HEK293 (cell line): ENCODE results near the gene RGS19.

Experiments
- ATF2 ChIP-seq: fragments of 450-650 bp; formaldehyde crosslinking; IDR thresholded peaks from 2 replicates; pipeline ENCODE4 v1.5.1; 2016; ENCODE audit warnings: missing biosample characterization, missing genetic modification characterization, low read depth
- CTCF ChIP-seq: fragments of 450-650 bp; formaldehyde crosslinking; IDR thresholded peaks from 2 replicates; pipeline ENCODE4 v1.5.1; 2016; ENCODE audit warnings: missing biosample characterization, missing genetic modification characterization
- REST ChIP-seq: fragments of 450-650 bp; formaldehyde crosslinking; IDR thresholded peaks from 2 replicates; pipeline ENCODE4 v1.5.1; 2016; ENCODE audit warnings: missing biosample characterization, missing genetic modification characterization
- ZBTB44 ChIP-seq: fragments of 450-650 bp; IDR thresholded peaks from 2 replicates; pipeline ENCODE4 v1.5.1; 2018; ENCODE audit warnings: missing biosample characterization, mild to moderate bottlenecking, missing genetic modification characterization
- ZNF121 ChIP-seq: fragments of 450-650 bp; formaldehyde crosslinking; IDR thresholded peaks from 2 replicates; pipeline ENCODE4 v1.5.1; 2016; ENCODE audit warnings: missing biosample characterization, missing genetic modification characterization
- ZNF132 ChIP-seq: fragments of 450-650 bp; formaldehyde crosslinking; IDR thresholded peaks from 2 replicates; pipeline ENCODE4 v1.5.1; 2017; ENCODE audit warnings: missing biosample characterization, missing genetic modification characterization, borderline replicate concordance

GRCh38 chr20:64053841-64054661 is 25.3 kb downstream of the RGS19 start:
- TF ChIP-seq ATF2 (tag by site-specific recombination), result no peak
- peak; percentile 60; the same call in 1 of the 2 replicates for TF ChIP-seq CTCF
- no peak for TF ChIP-seq REST (tag by site-specific recombination)
- no peak for TF ChIP-seq ZBTB44
- TF ChIP-seq ZNF132, result no peak
- no peak for TF ChIP-seq ZNF121 (tag by site-specific recombination)
